Mucosa of descending colon (tissue), 3 donors: ENCODE measurements around the gene CEP112. TPM values are rescaled to one million over a fixed set of nuclear protein-coding genes. Genes with fewer than 3 reads are reported as not detected.

ENCODE experiments used
- ATAC-seq: fragments of 200-7000 bp; cut with Tn5 transposase; one replicate; pipeline ENCODE4 v1.9.1; 2020; ENCODE audit warnings: mild to moderate bottlenecking, moderate library complexity
- DNase-seq, 3 donors: peaks; one replicate each; pipeline ENCODE4 v3.0.0-alpha.2; 2020
- H3K36me3 ChIP-seq: fragments of 200-600 bp; one replicate; pipeline ENCODE4 v1.8.0; 2021; ENCODE audit warnings: low read depth, mild to moderate bottlenecking
- H3K4me1 ChIP-seq: fragments of 200-600 bp; one replicate; pipeline ENCODE4 v1.8.0; 2021; ENCODE audit warnings: low read depth, mild to moderate bottlenecking
- H3K4me3 ChIP-seq: fragments of 200-600 bp; one replicate; pipeline ENCODE4 v1.8.0; 2021; ENCODE audit warnings: mild to moderate bottlenecking
- H3K9me3 ChIP-seq: fragments of 200-600 bp; one replicate; pipeline ENCODE4 v1.8.0; 2021; ENCODE audit warnings: mild to moderate bottlenecking
- CTCF ChIP-seq: fragments of 200-600 bp; IDR thresholded peaks from one replicate; pipeline ENCODE4 v1.8.0; 2022; ENCODE audit warnings: antibody characterized with exemption, mild to moderate bottlenecking
- intact Hi-C, 2 donors: fragments of 100-400 bp; cut with DNase I in 1 of 2; cut with micrococcal nuclease in 1 of 2; formaldehyde crosslinking; loops; one replicate each; pipeline versions ENCODE4 v1.11.0 to v1.11.1; 2022; cut with DNase I, micrococcal nuclease
- total RNA-seq, 3 donors: library from RNA; stranded (reverse); fragmentation: NEBNext Ultra II Directional in 2 of 3; extraction: Animal tissue kit (Norgen Biotek cat#: 25700) in 2 of 3; gene quantifications; one replicate each; pipeline versions ENCODE4 v1.2.1 to v1.2.4, GENCODE V29; 2021 to 2023
- donor health status: DM: no; HTN: no; CAD: no; lungs with moderate emphysema.
- donor health status: DM: no; HTN: no; CAD: no.
- donor health status: DM: no; HTN: yes; CAD: no.

Gene CEP112
- total RNA-seq, 3 donors from 2014 or later = 6.3 to 18.5 (median 7.0) TPM

GRCh38 chr17:66032082-66032712 lies 159.7 kb downstream of the CEP112 start:
- no peak for ATAC-seq
- Histone ChIP-seq H3K4me1 (no peaks in the 10 kb centered on the region), H3K9me3 (no peaks in the 10 kb centered on the region), H3K4me3 (no peak overlapping the region), H3K36me3 (no peaks in the 10 kb centered on the region)
- no peak for TF ChIP-seq CTCF
- no peak for DNase-seq
- intact Hi-C loops = no loop called here

GRCh38 chr17:66025551-66025950 lies 166.4 kb downstream of the CEP112 start:
- H3K4me3 ChIP-seq = no peak overlapping the region

GRCh38 chr17:66021757-66022156 lies 170.2 kb downstream of the CEP112 start:
- intact Hi-C loops = no loop called here
- ATAC-seq = no peak
- no peak overlapping the region for H3K4me3 ChIP-seq
- H3K36me3 ChIP-seq = no peaks in the 10 kb centered on the region
- H3K9me3 ChIP-seq = peaks cover 13% of the 10 kb centered on the region
- TF ChIP-seq CTCF = no peak
- no peak for DNase-seq
- no peaks in the 10 kb centered on the region for H3K4me1 ChIP-seq

More at GRCh38 chr17:66025551-66025950, 166.4 kb downstream of the CEP112 start:
- TF ChIP-seq CTCF = no peak
- intact Hi-C loops = no loop called here
- Histone ChIP-seq H3K9me3 (peaks cover 13% of the 10 kb centered on the region), H3K4me1 (no peaks in the 10 kb centered on the region), H3K36me3 (no peaks in the 10 kb centered on the region)
- ATAC-seq (no peak), DNase-seq (no peak)

GRCh38 chr17:66018786-66019185 lies 173.1 kb downstream of the CEP112 start:
- DNase-seq = no peak
- H3K9me3 ChIP-seq = peaks cover 6% of the 10 kb centered on the region
- no peak overlapping the region for H3K4me3 ChIP-seq
- H3K4me1 ChIP-seq = no peaks in the 10 kb centered on the region
- ATAC-seq = no peak
- TF ChIP-seq CTCF = no peak
- intact Hi-C loops = no loop called here
- no peaks in the 10 kb centered on the region for H3K36me3 ChIP-seq

GRCh38 chr17:66016231-66016630 lies 175.7 kb downstream of the CEP112 start:
- Histone ChIP-seq H3K4me3 (no peak overlapping the region), H3K36me3 (no peaks in the 10 kb centered on the region), H3K4me1 (no peaks in the 10 kb centered on the region), H3K9me3 (no peaks in the 10 kb centered on the region)
- TF ChIP-seq CTCF = no peak
- ATAC-seq (no peak), DNase-seq (no peak)
- intact Hi-C loops = no loop called here

GRCh38 chr17:66008680-66009079 lies 183.3 kb downstream of the CEP112 start:
- no peaks in the 10 kb centered on the region for H3K36me3 ChIP-seq
- no peak overlapping the region for H3K4me3 ChIP-seq
- TF ChIP-seq CTCF = no peak
- no peaks in the 10 kb centered on the region for H3K4me1 ChIP-seq
- no peaks in the 10 kb centered on the region for H3K9me3 ChIP-seq
- intact Hi-C loops = no loop called here
- ATAC-seq (no peak), DNase-seq (no peak)
